HT1080 (cell line): ENCODE data around the gene EEFSEC. TPM values are rescaled to one million over a fixed set of nuclear protein-coding genes. Genes with fewer than 3 reads are reported as not detected.

Experiments used
- DNase-seq: peaks from one replicate; pipeline ENCODE4 v3.0.0-alpha.2; 2015; ENCODE audit warnings: low read depth
- total RNA-seq: library from RNA; depleted of rRNA; stranded (reverse); fragments of >200 nt; shearing (Covaris generic); gene quantifications from 2 replicates; pipeline ENCODE4 v1.2.3, GENCODE V29; 2014

Gene EEFSEC
- total RNA-seq, 1 experiment from 2014 or later: 12.3 TPM

- DNase-seq: no peak
These were observed 212.9 kb downstream of the EEFSEC start for GRCh38 chr3:128366136-128366535.

DNA sequence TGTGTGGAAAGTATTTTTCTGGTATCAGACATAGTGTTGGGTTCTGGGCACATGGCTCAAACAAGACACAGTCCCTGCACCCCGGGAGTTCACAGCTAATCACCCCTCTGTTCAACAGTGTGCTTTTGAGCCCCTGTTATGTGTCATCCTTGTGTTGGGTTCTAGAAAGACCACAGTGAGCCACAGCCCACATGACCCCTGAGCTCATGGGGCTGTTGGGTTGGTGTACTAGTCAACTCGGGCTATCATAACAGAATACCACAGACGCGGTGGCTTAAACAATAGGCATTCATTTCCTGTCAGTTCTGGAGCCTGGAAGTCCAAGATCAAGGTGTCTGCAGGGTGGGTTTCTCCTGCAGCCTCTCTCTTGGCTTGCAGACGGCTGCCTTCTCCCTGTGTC, 213.4 kb downstream of the EEFSEC start:
- peak; percentile 69 for DNase-seq

GRCh38 chr3:128367221-128367620, 213.9 kb downstream of the EEFSEC start:
- no peak for DNase-seq

GRCh38 chr3:128367761-128368160, 214.5 kb downstream of the EEFSEC start:
- peak; percentile 37 for DNase-seq

DNA sequence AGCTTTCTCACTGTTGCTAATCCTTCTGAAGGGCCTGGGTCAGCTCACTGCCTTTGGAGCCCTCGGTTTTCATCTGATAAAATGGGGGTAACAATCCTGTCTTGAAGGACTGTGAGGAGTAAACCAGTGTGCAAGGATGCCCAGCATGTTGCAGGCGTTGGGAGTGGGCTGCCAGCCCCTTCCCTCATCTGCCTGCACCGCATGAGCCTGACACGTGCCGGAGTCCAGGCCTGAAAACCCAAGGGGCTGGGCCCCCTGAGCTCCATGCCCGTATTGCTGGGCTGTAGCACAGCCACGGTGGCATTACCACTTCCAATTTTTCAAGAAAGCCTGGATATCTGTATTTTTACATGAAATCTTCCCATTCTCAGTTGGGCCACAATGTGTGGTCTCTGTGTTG, 215.3 kb downstream of the EEFSEC start:
- no peak for DNase-seq

GRCh38 chr3:128369121-128369703, 215.9 kb downstream of the EEFSEC start:
- DNase-seq: no peak

DNA sequence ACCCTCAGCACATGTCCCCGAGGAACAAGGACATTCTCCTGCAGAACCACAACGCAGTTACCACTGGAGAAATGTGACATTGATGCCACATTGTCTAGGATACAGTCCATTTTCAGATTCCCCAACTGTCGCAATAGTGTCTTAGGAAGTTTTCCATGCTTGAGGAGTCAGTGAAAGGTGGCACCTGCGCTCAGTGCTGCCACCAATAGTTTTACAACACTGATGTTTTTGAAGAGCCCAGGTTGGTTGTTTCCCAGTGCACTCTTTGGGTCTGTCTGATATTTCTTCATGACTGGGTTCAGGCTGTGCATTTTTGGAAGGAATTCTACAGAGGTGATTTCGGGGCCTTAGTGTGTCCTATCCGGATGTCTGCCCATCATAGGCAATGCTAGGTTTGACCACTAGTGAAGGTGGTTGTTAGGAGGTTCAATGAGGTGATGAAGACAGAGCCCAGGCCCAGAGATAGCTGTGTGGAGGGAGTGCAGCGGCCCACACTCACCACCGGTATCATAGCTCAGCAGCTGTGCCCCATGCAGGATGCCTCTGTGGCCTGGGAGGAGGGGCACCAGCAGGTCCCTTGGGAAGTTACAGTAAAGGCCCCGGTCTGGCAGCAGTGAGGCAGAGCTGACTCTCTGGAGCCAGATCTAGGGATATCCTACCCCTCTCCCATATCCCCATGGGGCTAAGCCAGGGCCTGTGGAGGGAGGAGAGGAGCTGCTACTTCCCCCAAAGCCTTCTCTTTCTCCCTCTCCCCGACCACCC, 216.8 kb downstream of the EEFSEC start:
- DNase-seq: no peak

DNA sequence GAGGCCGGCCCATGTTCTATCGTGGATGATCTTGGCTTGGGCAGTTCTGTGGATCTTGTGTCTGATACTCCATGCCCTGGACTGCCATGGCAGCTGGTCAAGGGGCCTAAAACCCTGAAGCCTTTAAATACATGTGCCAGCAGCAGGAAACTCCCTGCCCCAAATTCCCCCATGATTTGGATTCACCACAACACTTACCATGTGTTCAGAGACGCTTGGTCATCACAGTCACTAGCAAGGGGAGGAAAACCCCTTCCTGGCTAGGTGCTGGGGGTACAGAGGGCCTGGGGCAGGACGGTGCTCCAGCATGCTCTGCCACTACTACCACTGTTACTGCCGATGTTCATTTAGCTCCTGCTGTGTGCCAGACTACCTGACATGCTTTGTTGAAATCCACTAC, 219.0 kb downstream of the EEFSEC start:
- no peak for DNase-seq

- DNase-seq: no peak
These were observed 219.6 kb downstream of the EEFSEC start for GRCh38 chr3:128372707-128373533.

DNA sequence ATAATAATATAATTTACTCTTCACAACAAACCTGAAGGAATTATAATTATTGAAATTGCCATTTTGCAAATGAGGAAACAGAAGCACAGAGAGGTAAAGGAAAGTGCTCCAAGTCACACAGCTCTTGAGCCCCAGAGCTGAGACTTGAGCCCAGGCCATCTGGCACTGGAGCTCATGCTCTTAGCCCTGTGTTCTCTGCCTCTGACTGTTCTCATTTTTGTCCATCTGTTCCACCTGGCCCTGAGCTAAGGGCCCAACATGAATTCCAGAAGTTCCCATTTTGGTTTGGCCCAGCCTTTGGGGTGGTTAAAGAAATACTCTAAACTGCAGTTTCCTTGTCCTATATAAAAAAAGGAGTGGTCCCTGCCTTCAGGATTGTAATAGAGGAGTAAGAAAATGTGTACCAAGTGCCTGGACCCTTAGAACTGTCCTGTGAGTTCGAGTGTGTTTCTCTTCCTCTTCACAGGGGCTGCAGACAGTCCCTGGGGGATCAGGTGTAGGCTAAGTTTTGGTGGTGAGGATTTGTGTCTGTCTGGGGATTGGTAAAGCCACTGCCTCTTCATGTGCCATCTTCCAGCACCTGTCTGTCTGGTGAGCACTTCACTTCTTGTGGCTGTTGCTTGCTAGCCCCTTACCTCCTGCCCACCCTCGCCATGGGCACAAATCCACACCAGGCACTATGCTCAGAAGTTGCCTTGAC, 221.6 kb downstream of the EEFSEC start:
- no peak for DNase-seq

DNA sequence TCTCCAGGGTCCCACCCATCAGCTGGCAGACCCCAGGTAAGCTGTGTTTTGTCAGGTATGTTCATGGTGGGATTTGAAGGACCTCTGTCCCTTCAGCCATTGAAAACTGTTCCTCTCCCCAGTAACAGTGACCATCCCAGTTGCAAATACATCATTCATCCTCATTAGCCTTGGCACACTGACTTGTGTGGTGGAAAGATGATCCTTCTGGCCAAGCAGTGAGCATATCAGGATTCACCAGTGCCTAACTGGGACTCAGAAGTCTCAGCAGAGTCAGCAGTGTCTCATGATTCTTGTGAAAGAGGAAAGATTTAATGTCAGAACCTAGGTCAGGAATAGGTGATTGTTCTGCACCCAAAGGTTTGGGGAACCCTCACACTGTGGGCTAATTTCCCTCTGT, 223.2 kb downstream of the EEFSEC start:
- DNase-seq: no peak

GRCh38 chr3:128378631-128379347, 225.5 kb downstream of the EEFSEC start:
- no peak for DNase-seq

DNA sequence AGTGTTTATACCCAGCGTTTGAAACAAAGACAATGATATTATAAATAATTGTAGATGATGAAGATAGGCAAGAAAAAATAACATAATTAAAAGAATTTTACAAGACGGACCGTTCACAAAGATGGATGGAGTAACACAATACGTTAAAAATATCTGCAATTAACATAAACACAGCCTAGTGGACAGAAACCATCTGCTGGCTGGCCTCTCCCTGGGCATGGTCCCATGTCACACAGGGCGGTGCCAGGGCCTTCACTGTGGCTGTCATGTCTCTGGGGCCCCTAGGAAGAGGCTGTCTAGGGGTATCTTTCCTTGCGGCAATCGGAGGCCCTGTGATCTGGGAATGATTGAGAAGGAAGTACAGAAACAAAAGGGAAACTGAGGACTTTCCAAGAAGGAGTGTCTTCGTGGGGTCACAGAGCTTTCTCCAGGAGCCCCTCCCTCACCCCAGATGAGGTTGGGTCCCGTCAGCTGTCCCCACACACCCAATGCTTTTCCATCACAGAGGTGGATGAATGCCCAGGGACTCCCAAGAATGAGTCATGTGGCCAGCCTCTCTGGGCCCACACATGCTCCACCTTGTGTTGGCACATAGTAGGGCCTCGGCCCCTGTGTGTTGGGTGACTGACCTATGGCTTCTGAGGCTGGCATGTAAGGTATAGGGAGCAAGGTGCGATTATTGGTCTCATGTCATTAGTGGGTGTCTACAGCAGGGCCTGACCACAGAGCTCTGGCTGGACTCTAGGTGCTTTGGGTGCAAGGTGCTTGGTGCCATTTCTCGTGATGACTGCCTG, 226.3 kb downstream of the EEFSEC start:
- DNase-seq: no peak

GRCh38 chr3:128380295-128380694, 227.0 kb downstream of the EEFSEC start:
- no peak for DNase-seq

GRCh38 chr3:128380719-128381118, 227.4 kb downstream of the EEFSEC start:
- DNase-seq: no peak

DNA sequence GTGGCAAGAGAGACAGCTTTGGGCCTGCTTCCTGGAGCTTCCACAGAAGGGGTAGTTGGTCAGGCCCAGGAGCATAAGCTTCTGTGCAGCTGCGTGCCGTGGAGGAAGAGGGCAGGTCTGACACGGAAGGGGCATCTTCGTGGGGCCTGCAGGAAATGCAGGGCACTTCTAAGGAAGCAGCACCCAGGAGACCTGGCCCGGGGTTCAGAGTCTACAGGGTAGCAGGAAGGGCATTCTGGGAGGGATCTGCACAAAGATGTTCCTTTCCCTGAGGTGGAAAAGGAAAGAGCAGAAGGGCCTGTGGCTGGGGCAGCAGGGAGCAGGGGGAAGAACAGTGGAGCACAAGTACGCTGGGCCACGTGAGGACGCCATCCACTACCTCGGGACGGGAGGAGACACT, 228.3 kb downstream of the EEFSEC start:
- DNase-seq: no peak

GRCh38 chr3:128382221-128382807, 229.0 kb downstream of the EEFSEC start:
- no peak for DNase-seq

DNA sequence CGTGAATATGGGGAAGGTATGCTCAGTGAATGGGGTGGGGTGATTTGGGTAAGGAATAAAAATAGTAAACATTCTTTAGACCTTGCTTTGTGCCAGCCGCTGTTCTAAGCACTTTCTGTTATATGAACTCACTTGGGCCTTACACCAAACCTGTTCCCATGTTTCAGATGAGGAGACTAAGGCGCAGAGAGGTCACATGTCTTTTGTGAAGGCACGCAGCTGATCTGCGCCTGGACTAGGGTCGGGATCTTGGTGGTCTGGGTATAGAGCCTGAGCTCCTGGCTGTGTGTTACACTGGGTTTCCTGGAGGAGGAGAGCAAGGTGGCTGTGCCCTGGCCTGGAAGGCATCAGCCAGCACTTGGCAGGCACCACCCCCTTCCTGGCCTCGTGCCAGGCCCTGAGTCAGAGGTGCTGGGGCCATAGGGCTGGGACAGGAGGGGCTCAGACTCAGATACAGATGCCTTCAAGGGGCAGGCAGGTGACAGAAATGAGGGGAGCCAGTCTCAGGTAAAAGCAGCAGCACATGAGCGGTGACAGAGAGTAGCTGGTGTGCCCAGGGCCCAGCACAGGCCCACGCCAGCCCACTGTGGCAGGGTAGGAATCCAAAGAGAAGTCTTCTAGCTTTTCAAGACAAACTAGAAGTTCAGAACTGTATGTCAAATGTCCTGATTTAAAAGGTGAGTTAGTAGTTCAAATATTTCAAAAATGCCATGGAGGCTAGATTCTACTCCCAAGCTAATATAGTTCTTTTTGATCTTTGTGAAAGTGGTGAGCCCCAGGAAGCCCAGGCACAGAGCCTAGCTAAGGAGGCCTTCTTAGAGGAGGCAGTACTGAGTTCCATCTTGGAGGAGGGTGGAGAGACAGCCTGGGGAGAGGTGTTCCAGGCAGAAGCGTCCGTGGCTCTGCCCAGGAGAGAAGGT, 230.3 kb downstream of the EEFSEC start:
- DNase-seq: peak; percentile 85
